NK-92 treated with Interleukin-12 subunit alpha and Interleukin-12 subunit beta, amount 100 ng/mL, for 24 hours (cell line): ENCODE measurements around the gene TMEM238L.

Experiments
- DNase-seq: peaks from one replicate; lab custom pipeline; 2025; lab: John Stamatoyannopoulos, UW

Gene TMEM238L

DNA sequence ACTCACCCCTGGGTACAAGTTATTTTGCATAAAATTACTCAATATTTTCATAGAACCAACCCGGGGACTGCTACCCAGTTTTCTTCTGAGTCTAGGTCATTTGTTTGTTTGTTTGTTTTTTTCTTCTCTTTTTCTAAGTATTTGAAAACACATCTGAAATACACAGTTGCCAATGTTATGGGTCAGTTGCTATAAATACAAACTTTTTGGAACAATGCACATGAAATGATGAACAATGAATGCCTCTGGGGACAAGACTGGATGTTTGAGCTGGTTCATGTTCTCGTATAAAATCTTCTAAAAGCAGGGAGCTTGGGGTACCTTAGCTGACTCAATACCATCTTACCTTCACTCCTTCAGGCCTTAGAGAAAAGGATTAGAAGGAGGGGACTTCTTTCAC is 30.5 kb downstream of the TMEM238L start:
- no peak for DNase-seq

GRCh38 chr17:10772425-10773380 is 31.2 kb downstream of the TMEM238L start:
- peak; percentile 9 for DNase-seq

- no peak for DNase-seq
Measured at GRCh38 chr17:10771148-10771547, 32.8 kb downstream of the TMEM238L start.

DNA sequence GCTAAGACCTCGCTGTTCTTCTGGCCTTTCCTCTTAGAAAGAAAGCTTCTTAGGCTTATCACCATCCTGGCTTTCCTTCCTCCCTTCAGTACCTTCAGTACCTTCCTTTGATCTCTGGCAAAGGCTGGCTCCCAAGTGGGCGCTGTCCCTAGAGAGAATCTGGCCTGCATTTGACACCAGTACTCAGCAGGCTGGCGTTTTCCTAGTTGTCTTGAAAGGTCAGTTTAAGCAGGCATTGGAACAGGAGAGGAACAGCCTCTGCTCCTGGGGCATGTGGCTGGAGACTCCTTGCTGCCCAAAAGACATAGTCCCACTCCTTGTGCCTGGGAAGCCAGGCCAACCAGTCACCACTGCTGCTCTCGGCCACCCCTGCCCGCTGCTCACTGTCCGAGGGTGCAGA is 34.1 kb downstream of the TMEM238L start:
- DNase-seq, result no peak

DNA sequence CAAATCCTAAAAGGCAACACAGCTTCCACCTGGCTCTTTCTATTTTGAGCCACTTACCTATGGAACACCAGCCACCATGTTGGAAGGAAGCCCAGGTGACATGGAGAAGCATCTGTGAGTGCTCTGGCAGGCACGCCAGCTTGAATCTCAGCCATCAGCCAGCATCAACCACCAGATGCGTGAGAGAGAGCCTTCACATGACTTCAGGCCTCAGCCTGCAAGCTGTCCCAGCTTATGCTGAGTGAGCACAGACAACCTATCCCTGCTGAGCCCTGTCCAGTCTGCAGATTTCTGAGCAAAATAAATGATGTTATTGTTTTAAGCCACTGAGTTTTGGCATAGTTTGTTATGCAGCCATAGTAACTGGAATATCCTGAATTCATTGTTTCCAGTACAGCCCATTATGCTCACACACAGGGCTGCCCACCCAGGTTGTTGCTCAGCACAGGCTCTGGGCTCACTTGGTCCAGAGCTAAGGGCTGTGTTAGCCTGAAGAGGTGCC is 35.1 kb downstream of the TMEM238L start:
- DNase-seq, result no peak

- no peak for DNase-seq
Measured at GRCh38 chr17:10767232-10767631, 36.7 kb downstream of the TMEM238L start.

- no peak for DNase-seq
Measured at GRCh38 chr17:10762037-10762436, 41.9 kb downstream of the TMEM238L start.

- DNase-seq, result no peak
Measured at GRCh38 chr17:10761281-10761680, 42.6 kb downstream of the TMEM238L start.

GRCh38 chr17:10758062-10758461 is 45.8 kb downstream of the TMEM238L start:
- DNase-seq, result no peak

DNA sequence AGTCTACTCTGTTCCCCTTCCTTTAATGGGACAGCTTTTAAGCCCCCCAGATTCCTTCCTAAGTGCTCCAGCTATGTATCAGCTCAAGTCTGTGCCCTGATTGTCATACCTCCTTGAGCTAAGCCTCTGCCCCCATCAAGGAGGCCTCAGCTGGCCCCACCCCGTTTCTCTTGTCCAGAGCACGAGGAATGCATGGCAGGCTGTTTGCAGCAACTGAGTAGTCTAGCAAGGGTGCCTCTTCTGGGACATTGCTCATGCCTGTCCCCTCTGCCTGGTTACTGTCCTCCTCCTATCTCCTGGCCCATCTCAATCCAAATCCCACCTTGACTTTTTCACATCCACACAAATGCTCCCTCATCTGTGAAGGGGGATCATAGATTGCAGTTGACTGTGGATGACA is 46.3 kb downstream of the TMEM238L start:
- DNase-seq, result no peak

DNA sequence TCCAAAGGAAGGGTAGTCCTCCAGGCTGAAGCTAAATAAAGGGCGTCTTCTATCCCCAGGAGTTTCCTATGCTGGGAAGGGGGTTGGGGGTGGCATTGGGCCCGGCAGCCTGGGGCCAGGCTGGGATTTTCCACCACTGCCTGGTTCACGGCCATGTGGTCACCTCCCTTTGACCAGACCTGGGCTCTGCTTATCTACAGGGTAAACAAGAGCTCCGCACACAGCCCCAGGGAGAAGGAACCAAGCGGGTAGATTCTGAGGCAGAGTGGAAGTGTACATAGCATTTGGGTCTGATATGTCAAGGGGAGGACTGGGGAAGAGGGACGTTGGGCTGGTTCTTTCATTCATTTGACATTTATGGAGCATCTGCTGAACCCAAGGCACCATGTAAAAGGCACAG is 46.8 kb downstream of the TMEM238L start:
- DNase-seq, result no peak

DNA sequence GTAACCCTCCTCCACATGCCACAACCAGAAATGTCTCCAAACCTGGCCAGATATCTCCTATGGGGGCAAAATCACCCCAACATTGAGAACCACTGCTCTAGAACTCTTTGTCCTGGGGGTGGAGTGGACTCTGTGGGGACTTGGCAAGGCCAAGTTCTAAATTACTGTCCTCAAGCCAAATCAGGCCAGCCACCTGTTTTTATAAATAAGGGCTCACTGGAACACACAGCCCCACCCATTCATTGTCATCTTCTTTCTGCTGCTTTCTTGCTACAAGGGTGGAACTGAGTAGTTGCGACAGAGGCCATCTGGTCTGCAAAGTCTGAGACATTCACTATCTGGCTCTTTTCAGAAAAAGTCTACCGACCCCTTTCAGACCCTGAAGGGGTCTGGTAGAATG is 47.3 kb downstream of the TMEM238L start:
- DNase-seq, result no peak

- DNase-seq, result no peak
Measured at GRCh38 chr17:10756185-10756584, 47.7 kb downstream of the TMEM238L start.

- no peak for DNase-seq
Measured at GRCh38 chr17:10755592-10756127, 48.2 kb downstream of the TMEM238L start.

- DNase-seq, result no peak
Measured at GRCh38 chr17:10754861-10755591, 48.9 kb downstream of the TMEM238L start.

- DNase-seq, result no peak
Measured at GRCh38 chr17:10754109-10754508, 49.8 kb downstream of the TMEM238L start.

- no peak for DNase-seq
Measured at GRCh38 chr17:10752696-10753095, 51.2 kb downstream of the TMEM238L start.

DNA sequence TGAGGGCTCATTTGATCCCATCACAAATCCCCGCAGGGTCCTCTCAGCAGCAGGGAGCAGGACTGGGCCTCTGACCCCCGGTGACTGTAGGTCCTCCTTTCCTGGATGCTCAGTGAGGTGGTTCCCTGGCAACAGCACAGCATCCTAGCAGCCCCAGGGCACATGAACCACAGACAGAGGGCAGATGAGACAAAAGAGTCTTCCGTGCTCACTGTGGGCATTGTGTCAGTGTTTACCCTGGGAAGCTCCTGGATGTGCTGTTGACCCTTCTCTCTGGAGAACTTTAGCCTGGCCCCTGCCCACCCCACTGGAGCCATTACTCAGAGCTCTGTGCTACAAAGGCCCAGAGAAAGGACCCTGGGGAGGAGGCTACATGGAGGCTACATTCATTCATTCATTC is 52.3 kb downstream of the TMEM238L start:
- no peak for DNase-seq

- no peak for DNase-seq
Measured at GRCh38 chr17:10750210-10750609, 53.7 kb downstream of the TMEM238L start.

DNA sequence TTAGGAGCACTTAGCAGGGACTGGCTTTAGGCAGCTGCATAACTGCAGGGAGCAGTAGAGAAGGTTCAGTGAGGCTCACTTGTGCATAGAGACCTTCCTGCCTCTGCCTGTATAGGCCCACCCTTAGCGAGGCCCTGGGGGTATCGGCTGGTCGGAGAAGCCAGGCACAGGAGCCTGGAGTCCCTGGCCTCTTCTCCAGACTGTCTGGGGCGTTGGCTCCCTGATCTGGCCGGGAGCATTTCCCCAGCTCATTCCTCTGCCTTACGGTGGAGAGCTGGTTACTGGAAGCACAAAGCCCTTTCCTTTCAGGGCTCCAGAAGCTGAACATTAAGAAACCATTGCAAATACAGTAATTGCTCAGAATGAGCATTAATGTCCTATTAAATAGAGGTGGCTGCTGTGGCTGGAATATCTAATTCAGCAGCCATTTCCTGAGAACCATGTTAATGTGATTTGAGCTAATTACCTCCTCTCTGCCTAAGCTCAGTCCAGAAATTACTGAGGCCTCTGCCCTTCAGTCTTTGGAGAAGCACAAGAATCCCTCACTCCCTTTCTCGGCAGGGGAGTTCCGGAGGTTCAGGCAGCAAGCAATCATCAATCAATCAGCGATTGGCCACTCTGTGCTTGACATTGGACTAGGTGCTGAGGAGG is 55.2 kb downstream of the TMEM238L start:
- no peak for DNase-seq

DNA sequence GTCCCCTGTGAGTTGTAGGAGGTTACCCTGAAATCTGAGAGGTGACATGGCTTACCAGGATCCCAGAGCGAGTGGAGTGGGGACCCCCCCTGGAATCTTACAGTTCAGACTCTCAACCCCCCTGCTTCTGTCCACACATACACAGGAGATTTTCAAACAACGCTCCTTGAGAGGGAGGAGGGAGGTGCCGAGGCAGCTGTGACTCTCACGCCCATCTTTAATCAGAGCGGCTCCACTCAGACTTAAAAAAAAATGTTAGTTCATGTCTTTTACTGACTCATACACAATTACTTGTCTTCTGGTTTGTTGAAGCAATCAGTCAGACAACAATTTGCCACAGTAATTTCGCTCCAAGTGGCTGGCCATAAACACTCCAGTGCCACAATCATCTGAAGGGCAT is 58.7 kb downstream of the TMEM238L start:
- no peak for DNase-seq
